ENCODE results near the gene DDO.

Gene DDO

DNA sequence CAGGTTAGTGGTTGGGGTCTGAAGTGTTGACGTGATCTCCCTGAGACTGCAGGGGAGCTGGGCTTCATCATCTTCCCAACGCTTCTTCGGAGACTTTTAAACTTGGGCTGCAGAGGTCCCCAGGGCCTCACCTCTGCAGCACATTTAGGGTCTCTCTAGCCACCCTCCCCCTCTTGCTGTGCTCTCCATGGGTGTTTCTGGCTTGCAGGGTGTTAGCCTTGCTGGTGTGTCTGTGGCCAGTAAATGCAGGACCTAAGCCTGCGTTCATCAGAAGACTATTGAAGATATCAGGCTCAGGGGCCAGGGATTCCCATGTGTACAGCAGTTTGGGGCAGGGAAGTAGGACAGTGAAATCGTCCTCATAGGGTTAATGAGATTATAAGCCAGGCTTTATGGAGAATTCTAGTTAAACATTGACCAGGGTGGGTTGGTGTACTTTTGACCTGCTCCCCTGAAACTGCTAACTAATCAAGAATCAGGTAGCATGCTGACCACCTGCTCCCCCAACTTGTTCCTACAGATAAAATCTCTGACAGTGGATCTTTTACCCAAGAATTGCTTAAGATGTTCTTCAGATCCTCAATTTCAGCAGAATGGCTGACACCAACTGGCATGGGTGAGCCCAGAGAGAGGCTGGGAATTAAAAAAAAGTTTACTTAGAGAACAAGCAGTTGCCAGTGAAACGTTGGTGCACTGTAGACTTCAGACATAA, 3.8 kb upstream of the DDO start:
- DNase-seq (ENCODE audit: low spot score) = no peak

DNA sequence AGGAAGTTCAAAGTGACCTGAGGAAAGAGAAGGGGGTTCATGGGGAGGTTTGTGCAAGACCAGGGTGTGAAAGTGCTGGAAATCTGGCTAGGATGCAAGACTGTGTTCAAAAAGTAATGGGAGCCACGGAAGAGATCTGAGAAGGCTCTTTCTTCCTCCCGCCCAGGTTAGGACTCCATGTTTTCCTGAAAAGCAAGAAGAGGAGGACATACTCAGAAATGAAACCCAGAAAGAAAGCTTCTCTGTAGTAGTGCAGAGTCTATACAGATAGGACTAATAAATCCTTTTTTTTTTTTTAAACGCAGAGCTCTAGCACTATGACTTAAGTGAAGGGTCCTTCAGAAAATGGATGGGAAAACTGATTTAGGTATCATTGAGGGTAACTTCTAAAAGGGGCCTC, 3.2 kb upstream of the DDO start:
- DNase-seq (ENCODE audit: low spot score) = no peak

DNA sequence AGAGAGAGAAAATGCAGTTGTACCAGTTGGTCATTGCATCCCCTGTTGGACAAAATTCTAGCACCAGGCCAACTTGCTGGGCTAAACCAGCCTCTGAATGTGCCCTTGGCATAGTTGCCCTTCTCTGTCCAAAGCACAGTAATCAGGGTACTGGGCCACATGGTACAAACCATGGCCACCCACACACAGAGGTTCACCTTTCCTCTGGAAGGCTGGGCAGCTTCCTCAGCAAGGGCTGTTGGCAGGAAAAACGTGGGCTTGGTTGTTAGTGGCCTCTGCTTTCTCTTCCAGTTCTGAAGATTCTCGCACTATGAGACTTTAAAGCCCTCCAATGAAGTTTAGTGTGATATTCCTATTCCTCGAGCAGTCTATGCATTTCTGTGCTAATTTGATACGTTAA, 706 bp downstream of the DDO start:
- DNase-seq (ENCODE audit: low spot score) = no peak

DNA sequence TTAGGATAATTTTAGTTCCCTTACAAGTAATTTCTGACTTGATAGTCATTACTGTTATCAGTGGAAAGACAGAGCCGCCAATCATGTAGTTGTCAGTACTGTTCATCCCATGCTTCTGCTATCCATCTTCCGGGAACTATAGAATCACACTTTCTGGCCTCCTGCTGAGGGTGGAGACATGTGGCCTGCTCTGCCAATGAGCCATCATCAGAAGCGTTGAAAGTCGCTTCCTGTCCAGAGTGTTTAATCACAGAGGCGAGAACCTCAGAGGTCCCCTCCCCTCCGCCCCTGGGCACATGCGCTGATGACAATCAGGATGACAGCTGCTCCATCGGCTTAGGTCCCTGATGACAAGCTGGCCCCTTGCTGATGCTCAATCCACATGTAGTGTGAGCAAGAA, 3.0 kb downstream of the DDO start:
- DNase-seq (ENCODE audit: low spot score) = no peak

DNA sequence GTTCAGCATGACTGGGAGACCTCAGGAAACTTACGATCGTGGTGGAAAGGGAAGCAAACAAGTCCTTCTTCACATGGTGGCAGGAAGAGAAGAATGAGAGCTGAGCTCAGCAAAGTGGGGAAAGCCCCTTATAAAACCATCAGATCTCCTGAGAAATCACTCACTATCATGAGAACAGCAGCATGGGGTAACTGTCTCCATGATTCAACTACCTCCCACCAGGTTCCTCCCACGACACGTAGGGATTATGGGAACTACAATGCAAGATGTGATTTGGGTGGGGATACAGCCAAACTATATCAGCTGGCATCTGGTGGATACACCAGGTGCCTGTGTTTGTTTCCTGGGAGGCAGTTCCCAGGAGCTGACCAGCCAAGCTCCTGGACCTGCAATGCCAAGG, 4.9 kb downstream of the DDO start:
- DNase-seq (ENCODE audit: low spot score) = no peak

DNA sequence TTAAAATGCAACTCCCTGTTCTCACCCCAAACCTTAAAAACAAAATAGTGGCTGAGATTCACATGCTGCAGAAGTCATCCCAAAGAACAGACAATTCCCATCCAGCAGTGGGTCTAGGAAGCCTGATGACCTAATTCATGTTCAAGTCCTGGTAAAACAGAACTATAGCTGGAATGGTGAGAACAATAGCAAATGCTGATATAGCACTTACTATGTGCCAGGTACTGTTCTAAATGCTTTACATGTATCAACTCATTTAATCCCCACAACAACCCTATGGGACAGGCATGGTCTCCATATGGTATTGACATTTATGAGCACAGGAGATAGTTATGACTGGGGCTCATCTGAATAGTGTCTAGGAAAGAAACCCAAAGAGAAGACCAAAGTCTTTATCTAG, 5.6 kb downstream of the DDO start:
- no peak for DNase-seq (ENCODE audit: low spot score)

DNA sequence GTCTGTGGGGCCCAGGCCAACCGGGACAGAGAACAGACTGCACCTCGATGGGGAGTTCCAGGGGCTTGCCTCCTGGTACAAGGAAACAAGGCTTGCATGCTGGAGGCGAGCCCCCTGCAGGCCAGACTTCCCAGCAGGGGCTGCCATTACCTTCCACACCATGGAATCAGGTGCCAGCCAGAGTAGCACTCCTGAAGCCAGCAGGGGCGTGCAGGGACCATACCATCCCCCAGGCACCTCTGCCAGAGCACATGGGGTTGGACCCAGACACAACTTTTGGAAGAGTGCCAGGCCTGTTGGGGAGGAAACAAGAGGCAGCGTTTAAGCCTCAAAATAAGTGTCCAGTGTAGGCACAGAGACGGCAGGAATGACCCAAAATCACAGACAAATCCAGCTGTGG, 6.5 kb downstream of the DDO start:
- no peak for DNase-seq (ENCODE audit: low spot score)

DNA sequence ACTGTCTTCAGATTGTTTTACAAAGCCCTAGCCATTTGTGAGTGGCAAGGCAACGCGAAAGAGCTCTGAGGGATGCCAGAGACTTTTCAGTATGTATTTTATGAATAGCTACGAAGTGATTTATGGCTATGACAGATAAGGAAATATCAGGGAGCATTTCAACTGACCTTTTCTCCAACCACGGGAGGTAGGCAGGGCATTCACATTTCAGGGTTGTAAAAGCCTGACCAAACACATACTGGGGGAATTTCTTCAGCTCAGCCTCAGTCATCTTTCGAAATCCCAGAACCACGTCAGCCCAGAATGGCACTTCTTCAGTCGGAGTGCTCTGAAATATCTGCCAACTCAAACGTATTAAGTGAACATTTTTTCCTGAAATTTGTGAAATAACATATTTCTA, 10.8 kb downstream of the DDO start:
- no peak for DNase-seq (ENCODE audit: low spot score)

DNA sequence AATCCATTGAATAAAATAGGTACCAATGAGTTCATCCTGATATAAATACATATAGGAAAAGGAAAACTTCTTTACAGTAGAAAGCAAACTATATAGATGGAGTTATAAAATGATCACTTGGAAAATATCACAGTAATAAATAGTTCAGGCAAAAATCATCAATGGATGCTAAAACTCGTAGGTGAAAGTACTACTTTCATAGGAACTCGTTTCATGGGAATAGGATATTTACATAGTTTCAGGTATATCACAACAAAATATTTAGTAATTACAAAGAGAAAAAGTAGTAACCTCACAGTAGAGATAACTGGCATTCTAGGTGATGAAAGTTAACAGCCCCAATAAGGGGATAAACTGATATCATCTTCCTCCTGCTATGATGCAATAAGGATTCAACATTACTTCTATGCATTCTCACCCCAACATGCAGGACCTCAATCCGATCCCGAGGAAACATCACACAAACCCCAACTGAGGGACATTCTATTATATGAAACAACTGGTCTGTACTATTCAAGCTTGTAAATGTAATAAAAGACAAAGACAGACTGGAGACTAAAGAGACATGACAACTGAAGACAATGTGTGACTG, 13.7 kb downstream of the DDO start:
- no peak for DNase-seq (ENCODE audit: low spot score)

DNA sequence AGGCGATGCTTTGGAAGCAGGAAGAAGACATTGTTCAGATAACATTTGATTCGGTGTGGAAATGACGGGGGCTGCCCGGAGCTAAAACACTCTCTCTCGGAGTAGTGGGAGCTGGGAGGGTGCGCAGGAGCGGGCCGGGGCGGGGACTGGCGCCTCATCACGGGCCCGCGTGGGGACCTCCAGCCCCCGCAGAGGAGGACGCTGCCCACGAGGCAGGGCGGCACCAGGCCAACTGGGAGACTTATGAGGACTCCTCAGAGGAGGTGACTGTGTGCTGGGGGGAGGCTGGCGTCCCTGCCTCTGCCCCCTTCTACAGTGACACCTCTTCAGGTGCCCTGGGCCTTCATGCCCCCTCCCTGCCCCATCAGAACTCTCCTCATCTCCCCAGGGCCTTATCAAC, 15.2 kb downstream of the DDO start:
- DNase-seq (ENCODE audit: low spot score) = no peak

DNA sequence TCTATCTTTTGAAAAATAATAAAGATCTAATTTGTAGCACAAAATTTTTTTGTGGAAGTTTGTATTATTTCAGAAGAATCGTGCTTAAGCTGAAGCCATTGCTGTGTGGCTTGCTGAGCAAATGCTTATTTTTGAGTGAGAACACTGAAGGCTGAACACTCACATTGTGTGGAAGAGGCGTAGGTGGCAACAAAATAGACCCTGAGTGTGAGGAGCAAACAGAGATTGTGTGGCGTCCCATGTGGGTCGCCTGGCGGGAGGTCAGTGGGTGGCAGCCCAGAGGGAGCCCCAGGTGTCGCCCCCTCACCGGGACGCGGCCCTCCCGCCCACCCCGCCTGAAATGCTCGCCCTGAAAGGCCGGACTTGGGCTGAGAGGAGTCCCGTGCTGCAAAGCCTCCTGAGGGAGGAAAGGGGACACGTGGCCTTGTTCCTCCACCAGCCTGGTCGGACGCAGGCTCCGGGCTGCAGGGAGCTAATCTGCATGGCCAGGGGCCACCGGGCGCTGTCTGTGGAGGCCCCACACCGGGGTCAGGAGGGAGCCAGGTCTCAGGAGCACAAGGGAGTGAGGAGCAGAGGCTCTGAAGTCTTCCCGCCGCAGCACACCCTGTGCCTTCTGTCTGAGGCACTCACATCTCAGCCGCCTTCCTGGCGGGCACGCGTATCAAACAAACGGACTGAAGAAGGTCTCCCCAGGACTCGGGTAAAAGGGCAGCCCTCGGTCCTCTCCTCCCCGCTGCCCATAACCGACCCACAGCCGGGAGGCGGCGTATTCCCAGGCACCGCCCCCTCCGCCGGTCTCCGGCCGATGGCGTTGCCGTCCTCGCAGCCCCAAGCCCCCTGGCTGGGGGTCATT, 15.9 kb downstream of the DDO start:
- DNase-seq (ENCODE audit: low spot score) = no peak

DNA sequence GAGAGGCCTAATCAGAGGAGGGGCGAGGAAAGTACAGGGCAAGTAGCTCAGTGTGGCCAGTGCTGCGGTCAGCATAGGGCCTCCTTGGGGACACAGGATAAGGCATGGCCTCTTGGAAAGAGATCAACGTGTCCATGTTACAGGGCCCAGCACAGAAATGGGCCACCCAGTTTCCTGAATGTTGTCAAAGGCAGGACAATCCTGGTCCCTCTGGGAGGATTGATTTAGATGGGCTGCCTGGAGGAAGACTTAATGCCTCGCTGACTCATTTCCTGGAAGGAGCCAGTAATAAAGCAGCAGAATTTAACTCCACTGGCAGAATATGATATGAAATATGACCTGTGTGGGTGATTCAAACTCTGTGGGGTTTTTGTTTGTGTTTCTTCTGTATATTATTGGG, 16.6 kb downstream of the DDO start:
- DNase-seq (ENCODE audit: low spot score) = no peak

DNA sequence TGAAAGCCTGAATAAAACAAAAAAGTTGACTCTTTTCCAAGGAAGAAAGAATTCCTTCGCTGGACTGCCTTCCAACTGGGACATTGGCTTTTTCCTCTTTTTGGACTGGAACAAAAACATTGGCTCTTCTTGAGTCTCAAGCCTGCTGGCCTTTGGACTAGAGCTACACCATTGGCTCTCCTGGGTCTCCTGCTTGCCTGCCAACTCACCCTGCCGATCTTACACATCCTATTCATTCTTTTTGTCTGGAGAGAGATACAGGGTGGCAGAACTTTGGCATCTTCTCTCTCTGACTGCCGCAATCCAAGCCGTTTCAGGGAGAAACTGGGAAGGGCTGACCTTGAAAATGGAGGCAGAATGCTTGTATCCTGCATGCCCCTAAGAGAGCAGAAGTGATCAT, 20.2 kb downstream of the DDO start:
- no peak for DNase-seq (ENCODE audit: low spot score)

DNA sequence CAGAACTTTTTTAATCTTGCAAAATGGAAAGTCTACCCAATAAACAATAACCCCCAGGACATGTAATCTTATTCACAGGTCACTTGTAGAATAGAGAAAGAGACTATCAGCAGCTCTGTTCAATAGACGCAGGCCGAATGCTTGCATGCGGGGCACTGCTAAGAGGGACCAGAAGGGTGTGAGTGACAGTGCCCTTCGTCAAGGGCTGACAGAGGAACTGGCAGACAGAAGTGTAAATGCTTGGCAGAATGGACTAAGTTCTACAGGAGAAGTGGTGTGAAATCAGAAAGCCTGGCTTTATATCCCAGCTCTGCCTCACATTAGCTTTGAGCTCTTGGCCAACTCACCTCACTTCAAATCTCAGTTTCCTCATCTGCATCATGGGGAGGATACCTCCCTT, 21.0 kb downstream of the DDO start:
- DNase-seq (ENCODE audit: low spot score) = no peak

DNA sequence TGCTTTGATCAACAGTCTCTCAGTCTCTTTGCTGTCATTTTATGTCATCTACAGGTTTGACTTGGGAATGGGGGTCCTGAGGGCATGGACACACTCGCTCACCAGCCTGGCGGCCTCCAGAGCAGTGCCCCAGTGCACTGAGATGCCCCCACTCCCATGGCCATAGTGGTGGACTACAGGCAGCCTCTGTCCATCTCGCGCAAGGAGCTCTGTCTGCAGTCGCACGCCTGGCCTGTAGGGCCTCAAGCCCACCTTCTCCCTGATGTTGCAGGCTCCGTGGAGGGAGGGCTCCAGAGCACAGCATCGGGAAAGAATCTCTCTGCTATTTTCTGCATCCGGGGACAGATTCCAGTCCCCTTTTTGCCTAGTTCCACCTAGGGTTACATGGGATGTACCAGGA, 22.6 kb downstream of the DDO start:
- DNase-seq (ENCODE audit: low spot score) = no peak

DNA sequence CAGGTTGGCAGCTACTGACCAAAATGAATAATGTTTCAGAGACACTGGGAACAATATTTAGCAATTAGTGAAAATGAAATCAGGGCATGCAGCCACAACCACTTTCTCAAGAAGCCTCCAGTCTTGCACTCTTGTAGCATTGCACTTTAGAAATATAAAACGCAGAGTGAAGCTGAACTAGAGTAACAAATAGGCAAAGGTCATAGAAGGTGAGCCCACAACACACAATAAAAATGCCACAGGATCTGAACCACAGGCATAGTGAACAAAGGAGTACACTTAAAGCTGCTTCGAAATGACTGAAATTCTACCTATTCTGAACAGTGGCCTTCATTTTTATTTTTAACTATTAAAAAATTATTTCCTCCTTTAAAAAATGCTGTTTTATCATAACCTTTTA, 25.0 kb downstream of the DDO start:
- no peak for DNase-seq (ENCODE audit: low spot score)

DNA sequence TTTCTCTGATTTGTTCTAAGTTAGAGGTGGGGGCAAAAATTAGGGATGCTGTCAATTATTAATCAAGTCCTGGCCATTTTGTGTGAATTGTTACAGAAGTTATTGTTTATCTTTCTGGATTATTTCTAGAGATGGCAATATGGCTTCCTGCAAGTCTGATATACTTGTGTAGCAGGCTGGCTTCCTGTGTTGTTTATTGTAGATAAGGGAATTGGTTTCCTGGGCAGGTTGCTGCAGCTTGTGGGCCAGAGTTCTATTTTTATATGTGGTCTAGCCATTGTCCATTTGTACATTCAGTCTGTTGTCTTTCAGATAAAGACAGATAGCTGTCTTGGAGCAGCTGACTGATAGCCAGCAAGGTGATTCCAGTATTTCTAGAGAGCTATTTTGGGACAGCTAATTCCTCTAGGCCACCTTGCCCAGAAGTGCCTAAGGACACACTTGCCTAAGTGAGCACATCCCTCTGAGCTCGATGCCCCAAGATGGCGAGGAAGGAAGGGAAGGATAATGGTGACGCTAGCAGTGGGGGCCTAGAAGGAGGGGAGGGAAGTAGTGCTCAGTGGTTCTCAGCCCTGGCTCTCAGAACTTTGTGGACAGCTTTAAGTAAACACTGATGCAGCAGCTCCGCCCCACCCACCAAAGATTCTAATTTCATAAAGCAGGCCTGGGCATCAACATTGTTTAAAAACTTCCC, 25.5 kb downstream of the DDO start:
- no peak for DNase-seq (ENCODE audit: low spot score)

DNA sequence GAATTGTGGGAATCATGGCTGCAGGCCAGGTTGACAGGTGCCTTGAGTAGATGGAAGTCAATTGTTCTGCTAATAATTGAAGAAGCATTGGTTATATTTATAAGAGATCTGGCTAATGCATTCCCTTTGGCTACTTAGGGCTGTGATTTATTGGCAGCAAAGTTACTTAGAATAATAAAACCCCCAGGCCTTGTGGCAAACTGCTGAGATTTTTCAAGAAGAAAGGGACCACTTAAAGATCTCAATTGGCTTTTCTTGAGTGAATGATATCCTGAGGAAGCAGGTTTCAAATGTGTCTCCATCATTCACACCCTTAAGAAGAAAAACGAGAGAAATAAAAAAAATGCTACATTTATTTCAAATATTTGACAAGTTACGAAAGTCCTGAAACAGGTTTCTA, 27.4 kb downstream of the DDO start:
- no peak for DNase-seq (ENCODE audit: low spot score)

DNA sequence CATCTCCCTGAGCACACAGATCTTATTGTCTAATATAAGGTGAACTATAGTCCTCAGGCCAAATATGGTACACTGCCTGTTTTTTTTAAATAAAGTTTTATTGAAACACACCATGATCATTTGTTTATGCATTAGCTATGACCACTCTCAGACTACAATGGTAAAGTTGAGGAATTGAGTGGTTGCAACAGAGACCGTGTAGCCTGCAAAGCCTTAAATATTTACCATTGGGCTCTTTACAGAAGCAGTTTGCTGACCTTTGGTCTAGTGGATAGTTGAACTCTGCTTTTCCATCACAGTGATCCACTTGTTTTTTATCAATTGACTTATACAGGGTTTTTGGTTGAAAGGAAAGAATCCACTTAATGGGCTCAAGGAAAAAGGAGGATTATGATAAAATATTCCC, 29.9 kb downstream of the DDO start:
- no peak for DNase-seq (ENCODE audit: low spot score)

DNA sequence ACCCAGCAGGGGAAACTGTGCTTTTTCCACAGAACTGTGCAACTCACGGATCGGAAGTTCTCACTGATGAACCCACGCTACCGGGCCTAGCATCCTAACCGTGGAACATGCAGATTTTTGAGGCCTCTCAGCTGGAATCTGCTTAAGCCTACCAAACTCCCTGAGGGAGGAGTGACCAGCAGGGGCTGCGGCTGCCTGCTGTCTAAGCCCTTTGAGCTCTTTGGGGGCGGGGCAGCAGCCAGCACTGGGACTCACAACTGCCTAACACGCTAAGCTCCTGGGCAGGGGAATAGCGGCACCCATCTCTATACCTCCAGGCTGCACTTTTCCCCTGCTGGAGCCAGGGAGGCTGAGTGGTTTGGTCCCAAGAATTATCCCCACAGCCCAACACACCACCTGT, 36.8 kb downstream of the DDO start:
- DNase-seq (ENCODE audit: low spot score) = peak; percentile 70

DNA sequence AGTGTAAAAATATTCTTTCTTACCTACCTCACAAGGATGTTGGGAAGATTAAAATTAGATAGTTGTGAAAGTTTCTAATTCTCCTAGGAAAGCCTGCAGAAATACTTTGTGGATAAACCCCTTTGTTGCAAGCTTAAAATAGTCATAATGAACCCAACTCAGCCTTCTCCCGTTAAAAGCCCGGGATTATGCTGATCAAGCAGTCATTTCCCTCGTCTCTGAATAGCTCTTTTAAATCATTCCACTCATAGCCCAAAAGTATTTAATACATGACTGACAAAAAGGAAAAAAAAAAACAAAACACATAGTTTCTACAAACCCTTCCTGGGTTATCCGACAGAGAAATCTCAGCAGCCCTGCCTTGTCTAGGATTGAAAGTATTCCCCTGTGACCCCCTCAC, 46.3 kb downstream of the DDO start:
- DNase-seq (ENCODE audit: low spot score) = no peak

DNA sequence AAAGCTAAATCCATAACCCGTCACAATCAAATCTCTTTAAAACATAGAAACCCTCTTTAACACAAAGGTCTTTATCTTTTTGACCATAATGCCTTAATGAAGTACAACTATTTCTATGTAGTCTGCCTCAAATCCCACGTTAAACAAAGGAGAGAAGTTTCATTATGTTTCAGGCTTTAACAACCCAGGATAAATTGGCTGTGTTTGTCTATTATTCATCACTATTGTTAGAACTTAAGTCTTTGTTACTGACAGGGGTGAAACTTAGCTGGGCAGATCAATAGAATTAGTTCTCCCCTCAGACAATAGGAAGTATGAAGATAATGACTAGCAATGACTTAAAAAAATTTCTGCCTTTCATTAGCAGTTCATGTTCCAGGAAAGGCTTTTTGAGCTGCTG, 47.1 kb downstream of the DDO start:
- no peak for DNase-seq (ENCODE audit: low spot score)

DNA sequence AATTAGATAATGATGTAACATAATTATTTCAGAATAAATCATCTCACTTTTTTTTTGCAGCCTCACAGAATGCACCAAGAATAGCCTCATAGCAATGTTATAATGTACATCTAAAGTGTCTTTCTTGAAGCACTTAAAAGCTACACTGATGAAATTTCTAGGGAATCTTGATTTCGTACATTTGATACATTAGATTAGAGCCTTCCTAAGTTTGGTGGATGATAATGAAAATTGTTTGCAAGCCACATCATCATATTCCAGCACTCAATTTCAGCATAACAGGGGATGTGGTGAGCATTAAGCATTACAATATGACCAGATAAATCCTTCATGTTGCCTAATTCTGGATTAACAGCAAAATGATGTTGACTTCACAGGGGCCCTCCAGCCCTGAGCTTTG, 47.5 kb downstream of the DDO start:
- DNase-seq (ENCODE audit: low spot score) = no peak
